Fibroblast of villous mesenchyme (primary cell): Measurements from ENCODE around the gene LYZL4. TPM values are rescaled to one million over a fixed set of nuclear protein-coding genes. Genes with fewer than 3 reads are reported as not detected.

Experiments
- DNase-seq: peaks from one replicate; pipeline ENCODE4 v3.0.0-alpha.2; 2010; ENCODE audit warnings: low read depth
- H3K4me3 ChIP-seq: 2 replicates; pipeline ENCODE4 v1.5.1; 2011; ENCODE audit warnings: low read depth, mild to moderate bottlenecking, low read length
- CTCF ChIP-seq: IDR thresholded peaks from 2 replicates; pipeline ENCODE4 v1.5.1; 2012; ENCODE audit warnings: low read depth, mild to moderate bottlenecking, low read length; ENCODE audit not compliant: insufficient read depth
- total RNA-seq: library from RNA; depleted of rRNA; stranded (reverse); fragments of >200 nt; gene quantifications from 2 replicates; pipeline ENCODE4 v1.2.3, GENCODE V29; 2012

LYZL4 gene
- total RNA-seq, 1 donor, result not detected

GRCh38 chr3:42447481-42447880, 37.1 kb upstream of the LYZL4 start:
- no peak overlapping the region for H3K4me3 ChIP-seq

GRCh38 chr3:42446111-42447050, 36.0 kb upstream of the LYZL4 start:
- no peak for DNase-seq
- H3K4me3 ChIP-seq, result no peak overlapping the region
- TF ChIP-seq CTCF, result no peak

More at GRCh38 chr3:42447481-42447880, 37.1 kb upstream of the LYZL4 start:
- no peak for DNase-seq
- TF ChIP-seq CTCF, result no peak

- peak; percentile 64 for DNase-seq
- peak; percentile 99 for TF ChIP-seq CTCF
- no peak overlapping the region for H3K4me3 ChIP-seq
Observed at GRCh38 chr3:42443819-42444436, 33.5 kb upstream of the LYZL4 start.

GRCh38 chr3:42443292-42443691, 32.9 kb upstream of the LYZL4 start:
- TF ChIP-seq CTCF, result no peak
- no peak for DNase-seq
- no peak overlapping the region for H3K4me3 ChIP-seq

- no peak overlapping the region for H3K4me3 ChIP-seq
- peak; percentile 19 for TF ChIP-seq CTCF
- no peak for DNase-seq
Observed at GRCh38 chr3:42442640-42443039, 32.2 kb upstream of the LYZL4 start.

GRCh38 chr3:42441791-42442190, 31.4 kb upstream of the LYZL4 start:
- no peak for DNase-seq
- no peak for TF ChIP-seq CTCF
- no peak overlapping the region for H3K4me3 ChIP-seq
